Esophagus muscularis mucosa (tissue), 4 donors: Measurements from ENCODE around the gene UTP4. TPM values are rescaled to one million over a fixed set of nuclear protein-coding genes. Genes with fewer than 3 reads are reported as not detected.

Experiments
- DNase-seq: peaks from one replicate; pipeline ENCODE4 v3.0.0-alpha.2; 2017; ENCODE audit errors: extremely low spot score
- H3K27ac ChIP-seq, 4 donors: fragments of 200-600 bp; sonication (generic); replicated peaks in 1 of 4; 1 replicate in 3 of 4; 2 replicates in 1 of 4; pipeline ENCODE4 v1.5.1; 2016 to 2019; ENCODE audit warnings: mild to moderate bottlenecking in 1 of 4
- H3K27me3 ChIP-seq, 4 donors: fragments of 200-600 bp; sonication (generic); one replicate each; pipeline versions ENCODE4 v1.5.1 to v1.6.0; 2016 to 2019
- H3K36me3 ChIP-seq, 4 donors: fragments of 200-600 bp; sonication (generic); one replicate each; pipeline ENCODE4 v1.5.1; 2016 to 2019
- H3K4me1 ChIP-seq, 4 donors: fragments of 200-600 bp; sonication (generic); one replicate each; pipeline ENCODE4 v1.5.1; 2016 to 2019
- H3K4me3 ChIP-seq, 4 donors: fragments of 200-600 bp; sonication (generic); 1 replicate in 2 of 4; 2 replicates in 2 of 4; pipeline ENCODE4 v1.5.1; 2016 to 2019; ENCODE audit warnings: mild to moderate bottlenecking in 4 of 4, moderate library complexity in 1 of 4
- H3K9me3 ChIP-seq, 4 donors: fragments of 200-600 bp; sonication (generic); 1 replicate in 3 of 4; 2 replicates in 1 of 4; pipeline ENCODE4 v1.5.1; 2016 to 2019
- CTCF ChIP-seq, 3 experiments: fragments of 200-600 bp in 2 of 3; fragments of 450-650 bp in 1 of 3; sonication (generic) in 2 of 3; IDR thresholded peaks; one replicate each; pipeline ENCODE4 v1.5.1; 2017 to 2019; ENCODE audit warnings: antibody characterized with exemption in 3 of 3, mild to moderate bottlenecking in 2 of 3, moderate library complexity in 1 of 3
- EP300 ChIP-seq: sonication (generic); formaldehyde crosslinking; IDR thresholded peaks from one replicate; pipeline ENCODE4 v1.6.1; 2017; ENCODE audit warnings: antibody characterized with exemption
- POLR2A ChIP-seq: fragments of 450-650 bp; IDR thresholded peaks from one replicate; pipeline ENCODE4 v1.6.1; 2017; ENCODE audit warnings: antibody characterized with exemption, moderate library complexity, mild to moderate bottlenecking, low read depth
- POLR2AphosphoS5 ChIP-seq, 2 donors: sonication (generic); formaldehyde crosslinking; IDR thresholded peaks; one replicate each; pipeline ENCODE4 v1.6.1; 2017; ENCODE audit warnings: antibody characterized with exemption in 2 of 2
- WGBS: methylation state at CpG from one replicate; pipeline ENCODE4 v1.1.5; 2018; 5-methylcytosine and 5-hydroxymethylcytosine counted together
- intact Hi-C: fragments of 100-400 bp; cut with DNase I; formaldehyde crosslinking; loops from one replicate; pipeline ENCODE4 v1.15.1; 2023
- total RNA-seq, 4 donors: library from RNA; depleted of rRNA; stranded (reverse); fragments of >200 nt; gene quantifications; one replicate each; pipeline versions ENCODE4 v1.1.0 to v1.2.1, GENCODE V29; 2016

Gene UTP4
- 10 to 100 TPM; 23.3 to 32.6 (median 24.0) TPM for total RNA-seq

GRCh38 chr16:69132424-69133252, at the start of gene UTP4, which contains the start of gene CHTF8:
Gene UTP4, plus strand, starts transcription at chr16:69132649. Its CDS starts 811 bp downstream, at chr16:69133460.
Gene CHTF8, minus strand, starts transcription at chr16:69132588. Its CDS starts 11,130 bp downstream, at chr16:69121458.
- H3K27me3 ChIP-seq: no peaks in the 10 kb centered on the region
- intact Hi-C loops: no loop called here
- H3K9me3 ChIP-seq: no peaks in the 10 kb centered on the region
- H3K4me1 ChIP-seq: peaks cover 21 to 54% (median 42%) of the 10 kb centered on the region in 4 donors
- peaks cover 0 to 28% (median 17%) of the 10 kb centered on the region in 4 donors for H3K36me3 ChIP-seq
- DNase-seq: peak; percentile 95
- WGBS: 2% methylated on average over 15 of the region's 78 CpGs
- H3K27ac ChIP-seq: peak within 1 kb of the TSS; percentile 91 to 96 (median 95)
- TF ChIP-seq POLR2AphosphoS5 (IDR thresholded peaks at IDR 0.05) (peak; percentile 96), CTCF (IDR thresholded peaks at IDR 0.05) (no peak), EP300 (no peak), POLR2A (peak; percentile 82)
- H3K4me3 ChIP-seq: peak within 1 kb of the TSS; percentile 88 to 99 (median 95)

- H3K4me1 ChIP-seq: peaks cover 0 to 11% (median 10%) of the 10 kb centered on the region in 4 donors
- H3K36me3 ChIP-seq: peaks cover 0 to 24% (median 4%) of the 10 kb centered on the region in 4 donors
- no peaks in the 10 kb centered on the region for H3K27me3 ChIP-seq
- no peak for DNase-seq
- intact Hi-C loops: no loop called here
- 91% methylated on average over 12 of the region's 16 CpGs for WGBS
- no peak overlapping the region for H3K27ac ChIP-seq
- no peak overlapping the region for H3K4me3 ChIP-seq
- H3K9me3 ChIP-seq: no peaks in the 10 kb centered on the region
- TF ChIP-seq POLR2AphosphoS5 (IDR thresholded peaks at IDR 0.05): no peak
- TF ChIP-seq EP300: no peak
- TF ChIP-seq POLR2A: no peak
- TF ChIP-seq CTCF (IDR thresholded peaks at IDR 0.05): no peak
These were observed 49.0 kb upstream of the UTP4 start for GRCh38 chr16:69083306-69083941.

- DNase-seq: no peak
- intact Hi-C loops: no loop called here
- H3K4me1 ChIP-seq: peaks cover 0 to 14% (median 10%) of the 10 kb centered on the region in 4 donors
- no peaks in the 10 kb centered on the region for H3K9me3 ChIP-seq
- H3K27me3 ChIP-seq: no peaks in the 10 kb centered on the region
- WGBS: 44% methylated on average over 2 of the region's 2 CpGs
- no peak overlapping the region for H3K27ac ChIP-seq
- H3K4me3 ChIP-seq: no peak overlapping the region
- peaks cover 0 to 24% (median 4%) of the 10 kb centered on the region in 4 donors for H3K36me3 ChIP-seq
- TF ChIP-seq POLR2A (no peak), POLR2AphosphoS5 (IDR thresholded peaks at IDR 0.05) (no peak), EP300 (no peak)
These were observed 48.2 kb upstream of the UTP4 start for GRCh38 chr16:69084289-69084688.

- H3K9me3 ChIP-seq: no peaks in the 10 kb centered on the region
- TF ChIP-seq POLR2A (no peak), CTCF (IDR thresholded peaks at IDR 0.05) (no peak), POLR2AphosphoS5 (IDR thresholded peaks at IDR 0.05) (no peak), EP300 (no peak)
- peaks cover 0 to 18% (median 10%) of the 10 kb centered on the region in 4 donors for H3K4me1 ChIP-seq
- no peak for DNase-seq
- intact Hi-C loops: no loop called here
- H3K36me3 ChIP-seq: peaks cover 0 to 24% (median 4%) of the 10 kb centered on the region in 4 donors
- H3K27me3 ChIP-seq: no peaks in the 10 kb centered on the region
- 86% methylated on average over 5 of the region's 5 CpGs for WGBS
- no peak overlapping the region for H3K27ac ChIP-seq
- H3K4me3 ChIP-seq: no peak overlapping the region
These were observed 47.3 kb upstream of the UTP4 start for GRCh38 chr16:69085032-69085695.
